OCI-LY1 (cell line): ENCODE data around the gene EXD3.
"Not testable (repeated sequence)": the region's sequence is repeated elsewhere in the genome, so short reads cannot be mapped to it uniquely, and the experiment has no call there.

Source experiments
- CTCF ChIP-seq: fragments of 200-600 bp; sonication (generic), shearing (Covaris generic); IDR thresholded peaks from 2 replicates; pipeline ENCODE4 v1.5.1; 2017; ENCODE audit warnings: mild to moderate bottlenecking, antibody characterized with exemption, low read length, moderate library complexity, mixed read lengths
- EZH2 ChIP-seq: fragments of 200-600 bp; sonication (generic), shearing (Covaris generic); IDR thresholded peaks from 2 replicates; pipeline ENCODE4 v1.8.0; 2017; ENCODE audit warnings: borderline replicate concordance, mixed run types, mild to moderate bottlenecking, antibody characterized with exemption, low read length, moderate library complexity, mixed read lengths

DNA sequence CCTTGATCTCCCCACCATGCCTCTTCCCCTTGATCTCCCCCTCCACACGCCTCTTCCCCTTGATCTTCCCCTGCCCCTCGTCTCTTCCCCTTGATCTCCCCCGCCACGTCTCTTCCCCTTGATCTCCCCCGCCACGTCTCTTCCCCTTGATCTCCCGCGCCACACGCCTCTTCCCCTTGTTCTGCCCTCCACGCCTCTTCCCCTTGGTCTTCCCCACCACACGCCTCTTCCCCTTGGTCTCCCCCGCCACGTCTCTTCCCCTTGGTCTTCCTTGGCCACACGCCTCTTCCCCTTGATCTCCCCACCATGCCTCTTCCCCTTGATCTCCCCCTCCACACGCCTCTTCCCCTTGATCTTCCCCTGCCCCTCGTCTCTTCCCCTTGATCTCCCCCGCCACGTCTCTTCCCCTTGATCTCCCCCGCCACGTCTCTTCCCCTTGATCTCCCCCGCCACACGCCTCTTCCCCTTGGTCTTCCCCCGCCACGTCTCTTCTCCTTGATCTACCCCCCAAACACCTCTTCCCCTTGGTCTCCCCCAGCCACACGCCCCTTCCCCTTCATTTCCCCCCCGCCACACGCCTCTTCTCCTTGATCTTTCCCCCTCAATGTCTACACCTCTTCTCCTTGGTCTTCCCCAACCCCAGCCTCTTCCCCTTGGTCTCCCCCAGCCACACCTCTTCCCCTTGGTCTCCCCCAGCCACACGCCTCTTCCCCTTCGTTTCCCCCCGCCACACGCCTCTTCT is 28.5 kb upstream of the EXD3 start:
- not testable (repeated sequence) for TF ChIP-seq CTCF, EZH2
